Endothelial cell of umbilical vein (primary cell): ENCODE results near the gene PHF23. TPM values are rescaled to one million over a fixed set of nuclear protein-coding genes. Genes with fewer than 3 reads are reported as not detected.

ENCODE experiments used
- BruUV-seq: library from RNA; stranded (reverse); fragments of 400-500 nt; replicated peaks from 2 replicates; lab custom pipeline; 2021; lab: Mats Ljungman, UMichigan
- CTCF ChIA-PET: fragments of 300-600, 350-600 bp; sonication (Branson Sonifier 250); formaldehyde crosslinking; loops from one replicate; lab custom pipeline; 2021; ENCODE audit warnings: antibody characterized with exemption, inconsistent platforms; lab: Charles Lee
- POLR2A ChIA-PET: fragments of 300-600, 350-600 bp; sonication (Branson Sonifier 250); formaldehyde crosslinking; loops from one replicate; lab custom pipeline; 2021; ENCODE audit warnings: antibody characterized with exemption, inconsistent platforms; lab: Charles Lee
- DNase-seq: peaks from one replicate; pipeline ENCODE4 v3.0.0-alpha.2; 2011; ENCODE audit warnings: low read depth, low spot score
- FAIRE-seq: peaks from 2 replicates; lab custom pipeline; 2011; peaks lifted over from hg19 to GRCh38; lab: Jason Lieb, UNC
- H2AFZ ChIP-seq: 2 replicates; pipeline ENCODE4 v1.6.0; 2012; ENCODE audit warnings: low read depth, low read length, control low read depth, inconsistent platforms
- H3K27ac ChIP-seq: 2 replicates; pipeline ENCODE4 v1.5.1; 2011; ENCODE audit warnings: low read depth, mild to moderate bottlenecking, control low read depth, low read length, moderate library complexity; ENCODE audit not compliant: insufficient read depth
- H3K27me3 ChIP-seq, 2 experiments: 2 replicates each; pipeline versions ENCODE4 v1.6.0 to v1.6.1; 2011; ENCODE audit warnings: low read length in 2 of 2, mixed read lengths in 1 of 2; ENCODE audit not compliant: control insufficient read depth in 2 of 2, insufficient read depth in 2 of 2
- H3K36me3 ChIP-seq, 2 experiments: 2 replicates in 1 of 2; 3 replicates in 1 of 2; pipeline ENCODE4 v1.5.1; 2011; ENCODE audit warnings: low read length in 2 of 2, mild to moderate bottlenecking in 1 of 2, moderate library complexity in 1 of 2; ENCODE audit not compliant: control insufficient read depth in 2 of 2, insufficient read depth in 2 of 2; ENCODE audit errors: extremely low read depth in 1 of 2
- H3K4me1 ChIP-seq: 3 replicates; pipeline ENCODE4 v1.5.1; 2011; ENCODE audit warnings: mild to moderate bottlenecking, low read length; ENCODE audit not compliant: control insufficient read depth, insufficient read depth; ENCODE audit errors: extremely low read depth
- H3K4me2 ChIP-seq: 2 replicates; pipeline ENCODE4 v1.6.1; 2011; ENCODE audit warnings: low read length, control low read depth, mixed read lengths; ENCODE audit not compliant: insufficient read depth
- H3K4me3 ChIP-seq, 3 experiments: fragments of 200-600 bp in 1 of 3; sonication (generic), shearing (Covaris generic) in 1 of 3; replicated peaks in 1 of 3; 2 replicates each; pipeline ENCODE4 v1.5.1; 2011 to 2016; ENCODE audit warnings: control low read depth in 3 of 3, low read length in 3 of 3, mild to moderate bottlenecking in 2 of 3, inconsistent platforms in 1 of 3, low read depth in 1 of 3, moderate library complexity in 1 of 3; ENCODE audit not compliant: insufficient read depth in 1 of 3
- H3K79me2 ChIP-seq: 2 replicates; pipeline ENCODE4 v1.6.0; 2012; ENCODE audit warnings: low read length, inconsistent platforms; ENCODE audit not compliant: control insufficient read depth, insufficient read depth
- H3K9ac ChIP-seq: replicated peaks from 2 replicates; pipeline ENCODE3; 2011; ENCODE audit warnings: low read length, control low read depth; ENCODE audit not compliant: insufficient read depth; ENCODE audit errors: extremely low read depth
- H3K9me1 ChIP-seq: replicated peaks from 3 replicates; pipeline ENCODE4 v1.6.0; 2011; ENCODE audit warnings: mild to moderate bottlenecking, low read length; ENCODE audit not compliant: control insufficient read depth, insufficient read depth; ENCODE audit errors: extremely low read depth
- H3K9me3 ChIP-seq: replicated peaks from 2 replicates; pipeline ENCODE4 v1.5.1; 2012; ENCODE audit warnings: low read length, inconsistent platforms; ENCODE audit not compliant: control insufficient read depth, insufficient read depth
- H4K20me1 ChIP-seq: replicated peaks from 2 replicates; pipeline ENCODE3; 2011; ENCODE audit warnings: mild to moderate bottlenecking, low read length; ENCODE audit not compliant: control insufficient read depth, insufficient read depth; ENCODE audit errors: extremely low read depth
- EZH2 ChIP-seq: IDR thresholded peaks from 2 replicates; pipeline ENCODE4 v1.6.1; 2012; ENCODE audit warnings: borderline replicate concordance, low read depth, mild to moderate bottlenecking, moderate library complexity, low read length, inconsistent platforms; ENCODE audit not compliant: severe bottlenecking
- FOS ChIP-seq: IDR thresholded peaks from 2 replicates; pipeline ENCODE4 v1.6.1; 2011; ENCODE audit warnings: mild to moderate bottlenecking, low read length, moderate library complexity, borderline replicate concordance; ENCODE audit not compliant: insufficient read depth
- GATA2 ChIP-seq: IDR thresholded peaks from 2 replicates; pipeline ENCODE4 v1.7.0; 2011; ENCODE audit warnings: low read depth, mild to moderate bottlenecking, moderate library complexity, mixed read lengths, low read length; ENCODE audit not compliant: insufficient read length, insufficient read depth
- JUN ChIP-seq: IDR thresholded peaks from 2 replicates; pipeline ENCODE4 v1.6.1; 2011; ENCODE audit warnings: borderline replicate concordance, low read depth; ENCODE audit not compliant: insufficient read length, insufficient read depth
- MAX ChIP-seq: IDR thresholded peaks from 2 replicates; pipeline ENCODE4 v1.6.1; 2011; ENCODE audit not compliant: insufficient read depth, insufficient read length
- MYC ChIP-seq: IDR thresholded peaks from one replicate; pipeline ENCODE4 v1.6.1; 2011; ENCODE audit warnings: mild to moderate bottlenecking, low read depth, low read length
- POLR2A ChIP-seq: IDR thresholded peaks from 2 replicates; pipeline ENCODE4 v1.6.1; 2012; ENCODE audit warnings: low read depth, mild to moderate bottlenecking, control low read depth, low read length
- POLR2AphosphoS5 ChIP-seq: IDR thresholded peaks from 2 replicates; pipeline ENCODE4 v1.6.1; 2012; ENCODE audit warnings: low read depth, mild to moderate bottlenecking, control low read depth, low read length, moderate library complexity; ENCODE audit not compliant: insufficient read depth
- dilution Hi-C: fragments of 300-500 bp; cut with MboI; formaldehyde crosslinking; loops from one replicate; pipeline ENCODE4 v1.15.0; 2019; ENCODE audit warnings: low sequenced_read_pairs; ENCODE audit not compliant: extremely low pct_ligation_motif_present
- intact Hi-C: fragments of 100-400 bp; cut with micrococcal nuclease; formaldehyde crosslinking; loops from one replicate; pipeline ENCODE4 v1.10.0; 2022
- polyA plus RNA-seq, 4 experiments: library from polyadenylated mRNA; depleted of rRNA in 3 of 4; stranded (reverse) in 3 of 4; unstranded in 1 of 4; fragments of >200 nt; gene quantifications; 2 replicates each; pipeline versions ENCODE4 v1.2.1 to v1.2.3, GENCODE V29; 2011 to 2012; ENCODE audit warnings: missing spikeins in 1 of 4
- total RNA-seq: library from RNA; stranded (reverse); gene quantifications from 2 replicates; pipeline ENCODE4 v1.2.3, GENCODE V29; 2021
- TF ChIP-seq, protein P1 (sequence below), 2 donors: IDR thresholded peaks; 1 replicate in 1 of 2; 2 replicates in 1 of 2; pipeline ENCODE4 v1.5.1; 2011; ENCODE audit warnings: low read length in 2 of 2, mild to moderate bottlenecking in 2 of 2, moderate library complexity in 2 of 2, control low read depth in 1 of 2, inconsistent platforms in 1 of 2, low read depth in 1 of 2; ENCODE audit not compliant: insufficient read depth in 1 of 2; ENCODE audit errors: extremely low read depth in 1 of 2

Gene PHF23
- total and polyA plus RNA-seq, 2 donors (not counting 3 experiments of a cell fraction or from before 2014, with no cell fraction given) = 35.6 to 54.7 TPM

- H3K79me2 ChIP-seq = peaks cover 15% of the 10 kb centered on the region
- FAIRE-seq (no peak), DNase-seq (no peak)
- no peak overlapping the region for H3K4me3 ChIP-seq
- H2AFZ ChIP-seq = no peak overlapping the region
- no peak for TF ChIP-seq MYC
- ChIA-PET POLR2A (no interaction called here), CTCF (interaction anchor here (0.9 to 1.6 kb wide), 3 partner anchors 36 to 80 kb away, joined by 3 to 5 read pairs (median 5); partner anchors contain the start of gene ACAP1)
- H3K9me3 ChIP-seq = no peaks in the 10 kb centered on the region
- no peaks in the 10 kb centered on the region for H3K9me1 ChIP-seq
- intact Hi-C loops (no loop called here), dilution Hi-C loops (no loop called here)
- H3K4me2 ChIP-seq = no peak overlapping the region
- no TSS peak for BruUV-seq
- no peaks in the 10 kb centered on the region for H3K27me3 ChIP-seq
- peaks cover 3 to 21% of the 10 kb centered on the region in 2 experiments for H3K36me3 ChIP-seq
- H3K4me1 ChIP-seq = peaks cover 11% of the 10 kb centered on the region
- H3K9ac ChIP-seq = no peak overlapping the region
- no peaks in the 10 kb centered on the region for H4K20me1 ChIP-seq
- no peak overlapping the region for H3K27ac ChIP-seq
Measured at GRCh38 chr17:7256766-7257456, 17.7 kb upstream of the PHF23 start.

- Histone ChIP-seq H3K9ac (no peak overlapping the region), H3K4me3 (no peak overlapping the region), H3K79me2 (peaks cover 34% of the 10 kb centered on the region), H3K4me2 (no peak overlapping the region), H3K9me1 (no peaks in the 10 kb centered on the region), H4K20me1 (no peaks in the 10 kb centered on the region), H3K27ac (no peak overlapping the region), H3K36me3 (peaks cover 3 to 21% of the 10 kb centered on the region in 2 experiments), H2AFZ (no peak overlapping the region), H3K4me1 (peaks cover 18% of the 10 kb centered on the region), H3K9me3 (no peaks in the 10 kb centered on the region), H3K27me3 (no peaks in the 10 kb centered on the region)
- no TSS peak for BruUV-seq
- dilution Hi-C loops = no loop called here
- FAIRE-seq (no peak), DNase-seq (no peak)
- intact Hi-C loops = loop anchor here (5.0 kb wide), 1 partner anchor 183 kb away; the partner anchor contains the start of genes FGF11 and TMEM102
- TF ChIP-seq EZH2 = no peak
- no peak for TF ChIP-seq POLR2A
- no peak for TF ChIP-seq POLR2AphosphoS5
- no peak for TF ChIP-seq MYC
- TF ChIP-seq GATA2 = no peak
- TF ChIP-seq, protein P1, sequence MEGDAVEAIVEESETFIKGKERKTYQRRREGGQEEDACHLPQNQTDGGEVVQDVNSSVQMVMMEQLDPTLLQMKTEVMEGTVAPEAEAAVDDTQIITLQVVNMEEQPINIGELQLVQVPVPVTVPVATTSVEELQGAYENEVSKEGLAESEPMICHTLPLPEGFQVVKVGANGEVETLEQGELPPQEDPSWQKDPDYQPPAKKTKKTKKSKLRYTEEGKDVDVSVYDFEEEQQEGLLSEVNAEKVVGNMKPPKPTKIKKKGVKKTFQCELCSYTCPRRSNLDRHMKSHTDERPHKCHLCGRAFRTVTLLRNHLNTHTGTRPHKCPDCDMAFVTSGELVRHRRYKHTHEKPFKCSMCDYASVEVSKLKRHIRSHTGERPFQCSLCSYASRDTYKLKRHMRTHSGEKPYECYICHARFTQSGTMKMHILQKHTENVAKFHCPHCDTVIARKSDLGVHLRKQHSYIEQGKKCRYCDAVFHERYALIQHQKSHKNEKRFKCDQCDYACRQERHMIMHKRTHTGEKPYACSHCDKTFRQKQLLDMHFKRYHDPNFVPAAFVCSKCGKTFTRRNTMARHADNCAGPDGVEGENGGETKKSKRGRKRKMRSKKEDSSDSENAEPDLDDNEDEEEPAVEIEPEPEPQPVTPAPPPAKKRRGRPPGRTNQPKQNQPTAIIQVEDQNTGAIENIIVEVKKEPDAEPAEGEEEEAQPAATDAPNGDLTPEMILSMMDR (IDR thresholded peaks at IDR 0.05; ENCODE audit: extremely low read depth in 1 of 2, insufficient read depth in 1 of 2, low read depth in 1 of 2, low read length in 2 of 2) = no peak
- no peak for TF ChIP-seq MAX
- no peak for TF ChIP-seq JUN
- TF ChIP-seq FOS = no peak
- ChIA-PET POLR2A (no interaction called here), CTCF (interaction anchor here (1.2 kb wide), 1 partner anchor 41 kb away, joined by 7 read pairs; no protein-coding TSS in a partner anchor)
Measured at GRCh38 chr17:7254511-7254910, 15.3 kb upstream of the PHF23 start.
